T-helper 1 cell treated with Interleukin-12 subunit alpha and Interleukin-12 subunit beta and Interleukin-4 antibody, amounts not matched to agents 30 ng/mL and 1 ng/mL, for 36 hours (primary cell): ENCODE measurements around the gene LCOR. TPM values are rescaled to one million over a fixed set of nuclear protein-coding genes. Genes with fewer than 3 reads are reported as not detected.

Experiments used
- intact Hi-C: fragments of 100-400 bp; cut with micrococcal nuclease; formaldehyde crosslinking; loops from one replicate; pipeline ENCODE4 v1.15.1; 2024
- total RNA-seq: library from RNA; stranded (reverse); gene quantifications from 2 replicates; pipeline ENCODE4 v1.2.3, GENCODE V29; 2022

LCOR gene
- total RNA-seq, 1 donor from 2014 or later, result 30.5 TPM

GRCh38 chr10:97004591-97004990 lies 172.5 kb downstream of the LCOR start:
- intact Hi-C loops, result no loop called here

- intact Hi-C loops, result no loop called here
These were observed 173.3 kb downstream of the LCOR start for GRCh38 chr10:97005349-97005748.

GRCh38 chr10:97006364-97006763 lies 174.3 kb downstream of the LCOR start:
- intact Hi-C loops, result no loop called here

- intact Hi-C loops, result no loop called here
These were observed 175.3 kb downstream of the LCOR start for GRCh38 chr10:97007417-97007816.

GRCh38 chr10:97010695-97011206 lies 178.7 kb downstream of the LCOR start:
- intact Hi-C loops, result no loop called here

- intact Hi-C loops, result no loop called here
These were observed 179.3 kb downstream of the LCOR start for GRCh38 chr10:97011397-97011796.

GRCh38 chr10:97012470-97012869 lies 180.4 kb downstream of the LCOR start:
- intact Hi-C loops, result no loop called here

- intact Hi-C loops, result no loop called here
These were observed 181.5 kb downstream of the LCOR start for GRCh38 chr10:97013568-97013967.

GRCh38 chr10:97013983-97014382 lies 181.9 kb downstream of the LCOR start:
- intact Hi-C loops, result no loop called here

GRCh38 chr10:97015240-97015639 lies 183.1 kb downstream of the LCOR start:
- intact Hi-C loops, result no loop called here

GRCh38 chr10:97016728-97017473 lies 184.8 kb downstream of the LCOR start:
- intact Hi-C loops, result loop anchor here (1.0 kb wide), 1 partner anchor 39 kb away; no protein-coding TSS in a partner anchor

GRCh38 chr10:97017474-97017903 lies 185.4 kb downstream of the LCOR start:
- intact Hi-C loops, result no loop called here

- intact Hi-C loops, result no loop called here
These were observed 186.4 kb downstream of the LCOR start for GRCh38 chr10:97018251-97019212.

- intact Hi-C loops, result no loop called here
These were observed 187.2 kb downstream of the LCOR start for GRCh38 chr10:97019213-97019844.

GRCh38 chr10:97020452-97021400 lies 188.6 kb downstream of the LCOR start:
- intact Hi-C loops, result no loop called here

- intact Hi-C loops, result no loop called here
These were observed 190.5 kb downstream of the LCOR start for GRCh38 chr10:97022616-97023015.

- intact Hi-C loops, result no loop called here
These were observed 191.5 kb downstream of the LCOR start for GRCh38 chr10:97023401-97024167.

GRCh38 chr10:97024168-97025073 lies 192.3 kb downstream of the LCOR start:
- intact Hi-C loops, result loop anchor here (1.0 kb wide), 7 partner anchors 114 to 649 kb away; no protein-coding TSS in a partner anchor
